ENCODE measurements around the gene DUOX1. TPM values are rescaled to one million over a fixed set of nuclear protein-coding genes. Genes with fewer than 3 reads are reported as not detected.

The DUOX1 gene
- total RNA-seq, 4 donors from 2014 or later: 0.33 to 1.7 (median 0.61) TPM

GRCh38 chr15:45150481-45150880 is 20.7 kb downstream of the DUOX1 start:
- DNase-seq (ENCODE audit: extremely low spot score): no peak
- WGBS: 77% methylated on average over 4 of the region's 6 CpGs
- no peak overlapping the region for H3K27ac ChIP-seq (replicated peaks in 1 of 4)

GRCh38 chr15:45150997-45151396 is 21.2 kb downstream of the DUOX1 start:
- DNase-seq (ENCODE audit: extremely low spot score): no peak
- H3K27me3 ChIP-seq: no peaks in the 10 kb centered on the region
- intact Hi-C loops (cut with DNase I): no loop called here
- H3K36me3 ChIP-seq: peaks cover 0 to 17% (median 2%) of the 10 kb centered on the region in 4 donors
- H3K27ac ChIP-seq (replicated peaks in 1 of 4): no peak overlapping the region
- no peaks in the 10 kb centered on the region for H3K4me1 ChIP-seq
- no peaks in the 10 kb centered on the region for H3K9me3 ChIP-seq
- no peak for TF ChIP-seq POLR2A (IDR thresholded peaks at IDR 0.05; ENCODE audit: low read depth)
- TF ChIP-seq POLR2AphosphoS5 (IDR thresholded peaks at IDR 0.05): no peak
- no peak for TF ChIP-seq CTCF (IDR thresholded peaks at IDR 0.05)
- no peak for TF ChIP-seq EP300 (IDR thresholded peaks at IDR 0.05)
- 89% methylated on average over 6 of the region's 6 CpGs for WGBS
- no peak overlapping the region for H3K4me3 ChIP-seq

More at GRCh38 chr15:45150481-45150880, 20.7 kb downstream of the DUOX1 start:
- H3K27me3 ChIP-seq: no peaks in the 10 kb centered on the region
- TF ChIP-seq POLR2A (IDR thresholded peaks at IDR 0.05; ENCODE audit: low read depth) (no peak), POLR2AphosphoS5 (IDR thresholded peaks at IDR 0.05) (no peak), CTCF (IDR thresholded peaks at IDR 0.05) (no peak), EP300 (IDR thresholded peaks at IDR 0.05) (no peak)
- intact Hi-C loops (cut with DNase I): no loop called here
- no peaks in the 10 kb centered on the region for H3K9me3 ChIP-seq
- H3K4me3 ChIP-seq: no peak overlapping the region
- no peaks in the 10 kb centered on the region for H3K4me1 ChIP-seq
- H3K36me3 ChIP-seq: peaks cover 0 to 17% (median 2%) of the 10 kb centered on the region in 4 donors

- Histone ChIP-seq H3K36me3 (peaks cover 0 to 17% (median 2%) of the 10 kb centered on the region in 4 donors), H3K27me3 (no peaks in the 10 kb centered on the region), H3K27ac (replicated peaks in 1 of 4) (no peak overlapping the region), H3K4me3 (no peak overlapping the region), H3K9me3 (no peaks in the 10 kb centered on the region), H3K4me1 (no peaks in the 10 kb centered on the region)
- WGBS: 96% methylated on average over 34 of the region's 36 CpGs
- no peak for DNase-seq (ENCODE audit: extremely low spot score)
- intact Hi-C loops (cut with DNase I): no loop called here
- TF ChIP-seq POLR2AphosphoS5 (IDR thresholded peaks at IDR 0.05) (no peak), CTCF (IDR thresholded peaks at IDR 0.05) (no peak), EP300 (IDR thresholded peaks at IDR 0.05) (no peak), POLR2A (IDR thresholded peaks at IDR 0.05; ENCODE audit: low read depth) (no peak)
Observed at GRCh38 chr15:45151998-45152828, 22.4 kb downstream of the DUOX1 start.

GRCh38 chr15:45155739-45156138 is 25.9 kb downstream of the DUOX1 start:
- H3K9me3 ChIP-seq: no peaks in the 10 kb centered on the region
- 64% methylated on average over 8 of the region's 8 CpGs for WGBS
- no peak overlapping the region for H3K4me3 ChIP-seq
- no peak overlapping the region for H3K27ac ChIP-seq (replicated peaks in 1 of 4)
- no peaks in the 10 kb centered on the region for H3K4me1 ChIP-seq
- DNase-seq (ENCODE audit: extremely low spot score): no peak
- no peak for TF ChIP-seq POLR2AphosphoS5 (IDR thresholded peaks at IDR 0.05)
- no peak for TF ChIP-seq CTCF (IDR thresholded peaks at IDR 0.05)
- no peak for TF ChIP-seq EP300 (IDR thresholded peaks at IDR 0.05)
- TF ChIP-seq POLR2A (IDR thresholded peaks at IDR 0.05; ENCODE audit: low read depth): no peak
- H3K27me3 ChIP-seq: no peaks in the 10 kb centered on the region
- intact Hi-C loops (cut with DNase I): no loop called here
- peaks cover 0 to 15% (median 2%) of the 10 kb centered on the region in 4 donors for H3K36me3 ChIP-seq

Measured in esophagus muscularis mucosa (tissue), 4 donors.